Thyroid gland (tissue), 4 donors: Measurements from ENCODE around the gene IL4. TPM values are rescaled to one million over a fixed set of nuclear protein-coding genes. Genes with fewer than 3 reads are reported as not detected.
A peak's percentile ranks its signal among the peaks of the same experiment; 100 is the strongest.

ENCODE experiments used
- DNase-seq, 2 donors: peaks; one replicate each; pipeline ENCODE4 v3.0.0-alpha.2; 2019
- H3K27ac ChIP-seq, 3 donors: fragments of 200-600 bp; sonication (generic); 1 replicate in 2 of 3; 2 replicates in 1 of 3; pipeline ENCODE4 v1.5.1; 2016 to 2019; ENCODE audit warnings: mild to moderate bottlenecking in 1 of 3, moderate library complexity in 1 of 3
- H3K27me3 ChIP-seq: fragments of 200-600 bp; sonication (generic); one replicate; pipeline ENCODE4 v1.5.1; 2019
- H3K36me3 ChIP-seq, 2 donors: fragments of 200-600 bp; sonication (generic); one replicate each; pipeline ENCODE4 v1.5.1; 2016 to 2019
- H3K4me1 ChIP-seq, 2 donors: fragments of 200-600 bp; sonication (generic); one replicate each; pipeline ENCODE4 v1.5.1; 2017 to 2019
- H3K4me3 ChIP-seq, 3 donors: fragments of 200-600 bp; sonication (generic); replicated peaks in 1 of 3; 1 replicate in 2 of 3; 2 replicates in 1 of 3; pipeline ENCODE4 v1.5.1; 2016; ENCODE audit warnings: mild to moderate bottlenecking in 1 of 3
- H3K9me3 ChIP-seq: fragments of 200-600 bp; sonication (generic); one replicate; pipeline ENCODE4 v1.5.1; 2017
- CTCF ChIP-seq, 6 experiments: fragments of 200-600 bp in 3 of 6; fragments of 450-650 bp in 3 of 6; sonication (generic) in 3 of 6; IDR thresholded peaks; one replicate each; pipeline ENCODE4 v1.5.1; 2016 to 2019; ENCODE audit warnings: antibody characterized with exemption in 6 of 6, mild to moderate bottlenecking in 2 of 6, inconsistent platforms in 1 of 6, moderate library complexity in 1 of 6
- POLR2A ChIP-seq, 2 donors: fragments of 450-650 bp; IDR thresholded peaks; one replicate each; pipeline ENCODE4 v1.6.1; 2017; ENCODE audit warnings: antibody characterized with exemption in 2 of 2, mild to moderate bottlenecking in 2 of 2, moderate library complexity in 1 of 2
- WGBS, 2 donors: methylation state at CpG; one replicate each; pipeline ENCODE4 v1.1.5; 2017; 5-methylcytosine and 5-hydroxymethylcytosine counted together
- intact Hi-C: fragments of 100-400 bp; cut with DNase I; formaldehyde crosslinking; loops from one replicate; pipeline ENCODE4 v1.15.1; 2023
- total RNA-seq, 4 donors: library from RNA; depleted of rRNA; stranded (reverse); fragments of >200 nt; gene quantifications; one replicate each; pipeline ENCODE4 v1.2.3, GENCODE V29; 2016

Gene IL4
- total RNA-seq, 4 donors from 2014 or later: not detected

DNA sequence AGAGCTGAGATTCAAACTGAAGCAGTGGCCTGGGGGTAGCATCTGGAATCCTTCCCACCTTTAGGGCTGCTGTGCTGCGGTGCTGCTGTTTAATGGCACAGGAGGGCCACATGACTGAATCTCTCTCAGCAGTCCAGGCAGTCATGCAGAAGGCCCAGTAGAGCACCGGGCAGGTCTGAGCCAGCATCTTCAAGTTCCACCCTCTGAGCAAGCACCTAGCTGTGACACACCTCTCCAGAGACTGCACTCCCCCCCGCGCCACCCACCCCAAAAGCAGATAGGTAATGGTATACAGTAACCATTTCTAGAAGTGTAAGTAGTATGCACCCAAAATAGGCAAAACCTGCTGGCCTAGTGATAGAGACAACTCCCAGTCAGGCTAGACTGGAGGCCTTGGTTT lies 8.2 kb downstream of the IL4 start:
- intact Hi-C loops: no loop called here
- WGBS, 2 donors: 76 to 80% methylated on average over 4 of the region's 4 CpGs
- TF ChIP-seq POLR2A (IDR thresholded peaks at IDR 0.05) (peak in 1 of 2 donors; percentile 10), CTCF (IDR thresholded peaks at IDR 0.05) (no peak)
- no peak overlapping the region for H3K4me3 ChIP-seq
- DNase-seq: peak; percentile 28 to 66
- H3K27ac ChIP-seq: peak overlapping the region in 2 of 3 donors; percentile 49 to 87
- peaks cover 10 to 14% of the 10 kb centered on the region in 2 donors for H3K4me1 ChIP-seq
- H3K36me3 ChIP-seq: no peaks in the 10 kb centered on the region
- H3K9me3 ChIP-seq: no peaks in the 10 kb centered on the region
- H3K27me3 ChIP-seq: no peaks in the 10 kb centered on the region

DNA sequence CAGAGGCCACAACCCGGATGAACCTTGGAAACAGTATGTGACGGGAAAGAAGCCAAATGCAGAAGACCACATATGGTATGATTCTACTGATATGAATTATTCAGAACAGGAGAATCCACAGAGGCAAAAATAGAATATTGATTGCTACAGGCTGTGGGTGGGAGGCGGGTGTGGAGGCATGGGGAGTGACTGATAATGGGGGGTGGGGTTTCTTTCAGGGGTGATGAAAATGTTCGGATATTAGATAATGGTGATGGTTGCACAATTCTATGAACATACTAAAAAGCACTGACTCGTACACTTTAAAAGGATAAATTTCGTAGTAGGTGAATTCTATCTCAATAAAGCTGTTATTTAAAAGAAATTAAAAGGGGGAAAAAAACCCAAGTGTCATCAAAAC lies 10.7 kb downstream of the IL4 start:
- no peaks in the 10 kb centered on the region for H3K27me3 ChIP-seq
- H3K4me1 ChIP-seq: peaks cover 7 to 14% of the 10 kb centered on the region in 2 donors
- H3K4me3 ChIP-seq: no peak overlapping the region
- H3K27ac ChIP-seq: no peak overlapping the region
- TF ChIP-seq CTCF (IDR thresholded peaks at IDR 0.05): no peak
- no peaks in the 10 kb centered on the region for H3K9me3 ChIP-seq
- intact Hi-C loops: no loop called here
- 95% methylated on average over 6 of the region's 6 CpGs for WGBS, 2 donors
- no peaks in the 10 kb centered on the region for H3K36me3 ChIP-seq
- DNase-seq: no peak

- no peak for DNase-seq
- Histone ChIP-seq H3K27me3 (no peaks in the 10 kb centered on the region), H3K4me3 (no peak overlapping the region), H3K36me3 (no peaks in the 10 kb centered on the region), H3K9me3 (no peaks in the 10 kb centered on the region), H3K27ac (no peak overlapping the region), H3K4me1 (peaks cover 7 to 14% of the 10 kb centered on the region in 2 donors)
- 89% methylated on average over 12 of the region's 12 CpGs for WGBS, 2 donors
- no peak for TF ChIP-seq CTCF (IDR thresholded peaks at IDR 0.05)
- TF ChIP-seq POLR2A (IDR thresholded peaks at IDR 0.05): no peak
- intact Hi-C loops: no loop called here
Measured at GRCh38 chr5:132684922-132685720, 11.3 kb downstream of the IL4 start.

GRCh38 chr5:132686193-132686592 lies 12.4 kb downstream of the IL4 start:
- Histone ChIP-seq H3K4me3 (no peak overlapping the region), H3K27ac (no peak overlapping the region), H3K9me3 (no peaks in the 10 kb centered on the region), H3K4me1 (peaks cover 7 to 13% of the 10 kb centered on the region in 2 donors), H3K36me3 (no peaks in the 10 kb centered on the region), H3K27me3 (no peaks in the 10 kb centered on the region)
- DNase-seq: no peak
- TF ChIP-seq POLR2A (IDR thresholded peaks at IDR 0.05): no peak
- TF ChIP-seq CTCF (IDR thresholded peaks at IDR 0.05): no peak
- intact Hi-C loops: no loop called here
- 89 to 92% methylated on average over 3 of the region's 3 CpGs for WGBS, 2 donors

- Histone ChIP-seq H3K9me3 (no peaks in the 10 kb centered on the region), H3K27me3 (no peaks in the 10 kb centered on the region), H3K27ac (no peak overlapping the region), H3K4me3 (no peak overlapping the region), H3K4me1 (no peaks in the 10 kb centered on the region), H3K36me3 (no peaks in the 10 kb centered on the region)
- intact Hi-C loops: no loop called here
- DNase-seq: no peak
- no peak for TF ChIP-seq CTCF (IDR thresholded peaks at IDR 0.05)
- no peak for TF ChIP-seq POLR2A (IDR thresholded peaks at IDR 0.05)
- 83 to 84% methylated on average over 5 of the region's 5 CpGs for WGBS, 2 donors
Measured at GRCh38 chr5:132687995-132688394, 14.2 kb downstream of the IL4 start.
